ENCODE results near the gene GDPD4. TPM values are rescaled to one million over a fixed set of nuclear protein-coding genes. Genes with fewer than 3 reads are reported as not detected.

Gene GDPD4
- total RNA-seq, 1 donor, result not detected

- no peak overlapping the region for H3K4me3 ChIP-seq (ENCODE audit: low read length)
- H3K4me1 ChIP-seq (ENCODE audit: insufficient read depth, low read length), result no peaks in the 10 kb centered on the region
- no peaks in the 10 kb centered on the region for H3K27me3 ChIP-seq (ENCODE audit: insufficient read depth, low read length)
- H3K9me3 ChIP-seq (ENCODE audit: low read depth, low read length), result no peaks in the 10 kb centered on the region
These were observed 93.7 kb downstream of the GDPD4 start for GRCh38 chr11:77207618-77208313.

- Histone ChIP-seq H3K4me3 (ENCODE audit: low read length) (no peak overlapping the region), H3K9me3 (ENCODE audit: low read depth, low read length) (no peaks in the 10 kb centered on the region), H3K27me3 (ENCODE audit: insufficient read depth, low read length) (no peaks in the 10 kb centered on the region), H3K4me1 (ENCODE audit: insufficient read depth, low read length) (no peaks in the 10 kb centered on the region)
These were observed 94.4 kb downstream of the GDPD4 start for GRCh38 chr11:77207019-77207485.

GRCh38 chr11:77206264-77207018 lies 95.0 kb downstream of the GDPD4 start:
- H3K9me3 ChIP-seq (ENCODE audit: low read depth, low read length), result no peaks in the 10 kb centered on the region
- H3K27me3 ChIP-seq (ENCODE audit: insufficient read depth, low read length), result no peaks in the 10 kb centered on the region
- no peaks in the 10 kb centered on the region for H3K4me1 ChIP-seq (ENCODE audit: insufficient read depth, low read length)
- H3K4me3 ChIP-seq (ENCODE audit: low read length), result no peak overlapping the region

- Histone ChIP-seq H3K4me3 (ENCODE audit: low read length) (no peak overlapping the region), H3K4me1 (ENCODE audit: insufficient read depth, low read length) (no peaks in the 10 kb centered on the region), H3K27me3 (ENCODE audit: insufficient read depth, low read length) (no peaks in the 10 kb centered on the region), H3K9me3 (ENCODE audit: low read depth, low read length) (no peaks in the 10 kb centered on the region)
These were observed 95.8 kb downstream of the GDPD4 start for GRCh38 chr11:77205467-77206263.

- Histone ChIP-seq H3K9me3 (ENCODE audit: low read depth, low read length) (no peaks in the 10 kb centered on the region), H3K27me3 (ENCODE audit: insufficient read depth, low read length) (no peaks in the 10 kb centered on the region), H3K4me1 (ENCODE audit: insufficient read depth, low read length) (no peaks in the 10 kb centered on the region), H3K4me3 (ENCODE audit: low read length) (no peak overlapping the region)
These were observed 96.6 kb downstream of the GDPD4 start for GRCh38 chr11:77204754-77205466.

GRCh38 chr11:77203901-77204753 lies 97.4 kb downstream of the GDPD4 start:
- H3K4me1 ChIP-seq (ENCODE audit: insufficient read depth, low read length), result no peaks in the 10 kb centered on the region
- no peak overlapping the region for H3K4me3 ChIP-seq (ENCODE audit: low read length)
- H3K9me3 ChIP-seq (ENCODE audit: low read depth, low read length), result no peaks in the 10 kb centered on the region
- no peaks in the 10 kb centered on the region for H3K27me3 ChIP-seq (ENCODE audit: insufficient read depth, low read length)

GRCh38 chr11:77202941-77203900 lies 98.3 kb downstream of the GDPD4 start:
- Histone ChIP-seq H3K27me3 (ENCODE audit: insufficient read depth, low read length) (no peaks in the 10 kb centered on the region), H3K4me1 (ENCODE audit: insufficient read depth, low read length) (no peaks in the 10 kb centered on the region)

GRCh38 chr11:77201991-77202841 lies 99.3 kb downstream of the GDPD4 start:
- Histone ChIP-seq H3K4me1 (ENCODE audit: insufficient read depth, low read length) (no peaks in the 10 kb centered on the region), H3K27me3 (ENCODE audit: insufficient read depth, low read length) (no peaks in the 10 kb centered on the region), H3K4me3 (ENCODE audit: low read length) (no peak overlapping the region), H3K9me3 (ENCODE audit: low read depth, low read length) (no peaks in the 10 kb centered on the region)

More at GRCh38 chr11:77202941-77203900, 98.3 kb downstream of the GDPD4 start:
- Histone ChIP-seq H3K4me3 (ENCODE audit: low read length) (no peak overlapping the region), H3K9me3 (ENCODE audit: low read depth, low read length) (no peaks in the 10 kb centered on the region)

- no peaks in the 10 kb centered on the region for H3K27me3 ChIP-seq (ENCODE audit: insufficient read depth, low read length)
- H3K4me1 ChIP-seq (ENCODE audit: insufficient read depth, low read length), result no peaks in the 10 kb centered on the region
- H3K9me3 ChIP-seq (ENCODE audit: low read depth, low read length), result no peaks in the 10 kb centered on the region
- no peak overlapping the region for H3K4me3 ChIP-seq (ENCODE audit: low read length)
These were observed 100.1 kb downstream of the GDPD4 start for GRCh38 chr11:77201370-77201769.

GRCh38 chr11:77200351-77201268 lies 100.9 kb downstream of the GDPD4 start:
- H3K4me3 ChIP-seq (ENCODE audit: low read length), result no peak overlapping the region
- no peaks in the 10 kb centered on the region for H3K4me1 ChIP-seq (ENCODE audit: insufficient read depth, low read length)
- no peaks in the 10 kb centered on the region for H3K9me3 ChIP-seq (ENCODE audit: low read depth, low read length)
- no peaks in the 10 kb centered on the region for H3K27me3 ChIP-seq (ENCODE audit: insufficient read depth, low read length)

- no peak overlapping the region for H3K4me3 ChIP-seq (ENCODE audit: low read length)
- no peaks in the 10 kb centered on the region for H3K9me3 ChIP-seq (ENCODE audit: low read depth, low read length)
- no peaks in the 10 kb centered on the region for H3K4me1 ChIP-seq (ENCODE audit: insufficient read depth, low read length)
- no peaks in the 10 kb centered on the region for H3K27me3 ChIP-seq (ENCODE audit: insufficient read depth, low read length)
These were observed 102.2 kb downstream of the GDPD4 start for GRCh38 chr11:77199137-77199745.
